ENCODE results near the gene LIN9.
"Not testable (repeated sequence)": the region's sequence is repeated elsewhere in the genome, so short reads cannot be mapped to it uniquely, and the experiment has no call there.

Gene LIN9, protein sequence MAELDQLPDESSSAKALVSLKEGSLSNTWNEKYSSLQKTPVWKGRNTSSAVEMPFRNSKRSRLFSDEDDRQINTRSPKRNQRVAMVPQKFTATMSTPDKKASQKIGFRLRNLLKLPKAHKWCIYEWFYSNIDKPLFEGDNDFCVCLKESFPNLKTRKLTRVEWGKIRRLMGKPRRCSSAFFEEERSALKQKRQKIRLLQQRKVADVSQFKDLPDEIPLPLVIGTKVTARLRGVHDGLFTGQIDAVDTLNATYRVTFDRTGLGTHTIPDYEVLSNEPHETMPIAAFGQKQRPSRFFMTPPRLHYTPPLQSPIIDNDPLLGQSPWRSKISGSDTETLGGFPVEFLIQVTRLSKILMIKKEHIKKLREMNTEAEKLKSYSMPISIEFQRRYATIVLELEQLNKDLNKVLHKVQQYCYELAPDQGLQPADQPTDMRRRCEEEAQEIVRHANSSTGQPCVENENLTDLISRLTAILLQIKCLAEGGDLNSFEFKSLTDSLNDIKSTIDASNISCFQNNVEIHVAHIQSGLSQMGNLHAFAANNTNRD

GRCh38 chr1:226308723-226309397 is at the start of gene LIN9:
TSS of gene LIN9 (minus strand) at chr1:226309164. CDS start at chr1:226309139, 25 bp downstream.
- DNase-seq: peak; percentile 93

DNA sequence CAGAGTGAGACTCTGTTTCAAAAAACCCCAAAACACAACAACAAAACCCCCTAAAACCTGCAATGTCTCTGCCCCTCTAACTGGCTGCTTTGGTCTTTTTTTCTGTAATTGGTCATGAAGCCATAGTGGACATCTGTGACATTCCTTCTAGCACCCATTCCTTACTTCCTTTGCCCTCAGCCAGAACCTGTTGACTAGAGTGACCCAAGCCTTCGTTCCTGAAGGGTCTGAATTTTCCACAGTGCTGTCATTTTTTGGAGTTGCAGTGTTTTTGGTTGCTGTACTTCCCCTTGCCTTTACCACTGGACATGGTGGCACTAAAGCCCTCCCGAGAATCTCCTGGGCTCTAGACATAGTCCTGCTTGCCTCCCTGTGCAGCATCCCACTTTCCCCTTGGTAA is 48.5 kb upstream of the LIN9 start:
- DNase-seq: no peak

GRCh38 chr1:226355669-226356551 is 46.9 kb upstream of the LIN9 start:
- DNase-seq: peak; percentile 38

DNA sequence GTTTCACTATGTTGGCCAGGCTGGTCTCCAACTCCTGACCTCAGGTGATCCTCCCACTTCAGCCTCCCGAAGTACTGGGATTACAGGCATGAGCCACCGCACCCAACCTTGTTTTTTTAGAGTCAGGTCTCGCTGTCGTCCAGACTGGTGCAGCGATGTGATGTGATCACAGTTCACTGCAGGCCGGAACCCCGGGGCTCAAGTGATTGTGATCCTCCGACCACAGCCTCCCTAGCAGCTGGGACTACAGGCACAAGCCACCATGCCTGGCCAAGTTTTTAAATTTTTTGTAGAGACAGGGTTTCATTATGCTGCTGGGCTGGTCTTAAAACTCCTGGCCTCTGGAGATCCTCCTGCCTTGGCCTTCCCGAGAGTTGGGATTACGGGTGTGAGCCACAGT is 46.1 kb upstream of the LIN9 start:
- DNase-seq: no peak

DNA sequence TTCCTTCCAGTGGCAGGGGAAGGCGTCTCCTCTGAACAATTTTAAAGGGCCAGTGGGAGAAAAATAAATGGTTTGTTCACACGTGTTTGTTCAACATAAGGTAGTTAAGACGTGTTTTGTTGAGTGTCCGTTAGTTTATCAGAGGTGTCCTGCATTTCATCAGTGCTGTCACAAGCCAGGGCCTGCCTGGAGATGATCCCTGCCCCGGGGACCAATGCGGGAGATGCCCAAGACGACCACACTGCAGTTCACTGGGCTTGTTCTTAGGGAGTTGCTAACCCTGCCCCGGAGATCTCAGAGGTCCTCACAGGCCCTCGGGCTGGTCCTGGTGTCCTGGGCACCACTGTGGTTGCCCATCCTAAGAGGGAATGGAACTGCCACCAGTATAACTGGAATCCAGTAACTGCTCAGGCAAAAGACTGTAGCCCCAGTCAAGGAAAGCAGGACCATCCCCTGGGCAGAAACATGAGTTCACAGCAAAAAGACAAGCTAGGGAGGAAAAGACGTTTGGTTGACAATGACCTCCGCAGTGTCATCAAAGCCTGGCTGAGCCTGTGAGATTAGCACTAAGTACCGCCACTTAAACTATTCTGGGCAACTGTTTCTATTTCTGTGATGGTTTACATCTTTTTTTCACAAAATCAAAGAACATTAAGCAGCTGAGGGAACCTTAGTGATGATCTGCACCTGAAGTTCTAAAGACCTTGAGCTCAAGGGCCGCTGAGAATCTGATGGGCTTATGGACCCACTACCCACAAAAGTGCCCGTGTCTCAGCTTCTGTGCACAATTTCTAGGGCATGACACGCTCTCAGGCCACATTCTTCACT is 44.9 kb upstream of the LIN9 start:
- DNase-seq: no peak

DNA sequence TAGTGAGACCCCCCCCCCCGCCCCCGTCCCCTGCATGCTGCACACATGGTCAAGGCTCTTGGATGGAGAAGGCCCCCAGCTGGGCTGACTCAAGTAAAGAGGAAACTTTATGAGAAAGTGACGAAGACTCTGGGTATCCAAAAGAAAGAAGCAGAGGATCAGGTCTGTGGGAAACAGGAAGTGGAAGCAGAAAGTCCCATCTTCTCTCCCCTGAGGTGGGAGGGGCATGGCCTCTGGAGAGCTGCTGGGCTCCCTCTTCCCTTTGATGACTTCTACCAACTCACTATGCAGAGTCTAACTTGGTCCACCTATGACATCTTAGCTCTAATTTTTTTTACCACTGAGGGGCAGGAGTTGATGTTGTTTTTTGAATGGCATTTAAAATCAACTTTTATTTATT is 42.7 kb upstream of the LIN9 start:
- DNase-seq: no peak

GRCh38 chr1:226350519-226350865 is 41.5 kb upstream of the LIN9 start:
- no peak for DNase-seq

DNA sequence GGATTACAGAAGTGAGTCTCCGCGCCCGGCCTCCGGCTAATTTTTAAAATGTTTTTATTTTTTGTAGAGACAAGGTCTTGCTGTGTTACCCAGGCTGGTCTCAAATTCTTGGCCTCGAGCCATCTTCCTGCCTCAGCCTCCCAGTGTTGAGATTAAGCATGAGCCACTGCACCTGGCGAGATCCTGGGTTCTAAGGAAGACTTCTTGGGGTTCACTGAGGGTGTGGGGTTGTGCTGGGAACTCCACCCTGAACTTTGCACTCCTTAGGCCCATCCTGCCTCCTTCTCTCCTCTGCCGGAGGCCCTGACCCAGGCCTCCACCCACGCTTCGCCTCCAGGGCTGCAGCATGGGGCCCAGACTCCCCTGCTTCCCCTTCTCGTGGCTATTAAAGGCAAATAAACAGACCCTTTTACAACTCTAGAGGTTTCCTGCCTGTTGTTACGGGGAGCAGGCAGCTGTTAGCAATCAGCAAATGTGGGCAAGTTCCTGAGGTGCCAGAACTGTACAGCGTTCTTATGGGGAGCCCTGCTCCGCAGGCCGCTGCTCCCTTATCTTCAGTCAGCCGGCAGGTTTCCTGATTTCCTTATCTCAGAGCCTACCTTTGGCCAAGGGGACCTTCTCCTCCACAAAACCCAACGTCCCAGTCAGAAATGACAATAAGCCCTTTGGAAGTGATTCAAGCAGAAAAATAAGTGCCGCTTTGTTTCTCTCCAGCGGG is 41.0 kb upstream of the LIN9 start:
- DNase-seq: no peak

- DNase-seq: peak; percentile 11
Measured at GRCh38 chr1:226349081-226349480, 40.1 kb upstream of the LIN9 start.

GRCh38 chr1:226344441-226345259 is 35.7 kb upstream of the LIN9 start:
- DNase-seq: no peak

- no peak for DNase-seq
Measured at GRCh38 chr1:226342656-226343055, 33.7 kb upstream of the LIN9 start.

DNA sequence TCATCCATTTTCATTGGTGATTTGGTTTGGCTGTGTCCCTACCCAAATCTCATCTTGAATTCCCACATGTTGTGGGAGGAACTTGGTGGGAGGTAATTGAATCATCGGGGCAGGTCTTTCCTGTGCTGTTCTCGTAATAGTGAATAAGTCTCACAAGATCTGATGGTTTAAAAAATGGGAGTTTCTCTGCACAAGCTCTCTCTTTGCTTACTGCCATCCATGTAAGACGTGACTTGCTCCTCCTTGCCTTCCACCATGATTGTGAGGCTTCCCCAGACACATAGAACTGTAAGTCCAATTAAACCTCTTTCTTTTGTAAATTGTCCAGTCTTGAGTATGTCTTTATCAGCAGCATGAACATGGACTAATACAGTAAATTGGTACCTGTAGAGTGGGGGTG is 31.1 kb upstream of the LIN9 start:
- DNase-seq: not testable (repeated sequence)

DNA sequence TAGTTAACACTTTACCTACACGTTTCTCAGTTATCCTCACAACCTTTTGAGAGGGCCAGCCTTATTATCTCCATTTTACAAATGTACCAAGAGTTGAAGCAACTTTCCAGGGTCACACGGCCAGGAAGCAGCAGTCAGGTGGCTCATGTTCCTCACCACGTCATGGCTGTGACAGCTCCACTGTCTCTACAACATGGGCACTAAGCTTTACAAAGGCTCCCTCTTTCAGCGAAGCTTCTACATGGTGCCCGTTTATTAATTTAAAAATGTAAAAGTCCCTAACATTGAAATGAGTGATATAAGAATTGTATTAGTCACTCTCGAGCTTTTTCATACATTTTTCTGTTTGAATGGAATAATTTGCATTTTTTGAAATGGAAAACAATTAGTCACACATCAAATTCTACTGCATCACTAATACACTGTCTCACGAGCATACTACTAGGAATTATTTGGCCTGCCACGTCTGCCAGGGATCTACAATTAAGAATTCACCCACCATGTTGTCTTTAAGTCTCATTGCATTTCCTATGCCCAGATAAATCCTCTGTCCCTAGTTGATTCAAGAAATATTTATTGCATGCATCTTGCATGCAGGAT is 28.4 kb upstream of the LIN9 start:
- no peak for DNase-seq

DNA sequence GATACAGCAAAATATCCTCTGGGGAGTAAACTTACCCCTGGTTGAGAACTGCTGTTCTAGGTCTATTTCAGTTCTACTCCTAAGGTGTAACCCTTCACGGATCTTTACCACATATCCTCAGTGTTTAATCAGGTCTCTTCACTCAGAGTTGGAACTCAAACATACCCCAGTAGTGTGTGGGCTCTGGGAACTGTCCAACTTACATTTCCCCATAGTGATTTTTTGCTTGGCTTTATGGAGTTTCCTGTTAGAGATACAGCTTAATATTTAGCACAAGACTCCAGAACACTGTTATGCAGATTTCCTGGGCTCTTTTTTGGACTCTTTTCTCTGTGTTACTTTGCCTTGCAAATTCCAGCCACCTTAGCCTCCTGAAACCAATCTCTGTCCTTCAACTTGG is 26.7 kb upstream of the LIN9 start:
- no peak for DNase-seq

GRCh38 chr1:226332947-226333346 is 24.0 kb upstream of the LIN9 start:
- no peak for DNase-seq

DNA sequence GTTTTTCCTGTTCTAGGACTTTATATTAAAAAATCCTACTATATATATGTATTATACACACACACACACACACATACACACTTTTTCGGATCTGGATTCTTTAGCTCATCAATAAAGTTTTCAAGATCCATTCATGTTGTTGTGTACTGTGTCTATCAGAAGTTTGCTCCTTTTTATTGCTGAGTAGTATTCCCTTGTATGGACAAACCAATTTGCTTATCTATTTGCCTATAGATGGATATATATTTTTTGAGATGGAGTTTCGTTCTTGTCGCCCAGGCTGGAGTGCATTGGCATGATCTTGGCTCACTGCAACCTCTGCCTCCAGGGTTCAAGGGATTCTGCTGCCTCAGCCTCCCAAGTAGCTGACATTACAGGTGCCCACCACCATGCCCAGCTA is 20.3 kb upstream of the LIN9 start:
- no peak for DNase-seq

GRCh38 chr1:226327761-226328162 is 18.8 kb upstream of the LIN9 start:
- DNase-seq: no peak

DNA sequence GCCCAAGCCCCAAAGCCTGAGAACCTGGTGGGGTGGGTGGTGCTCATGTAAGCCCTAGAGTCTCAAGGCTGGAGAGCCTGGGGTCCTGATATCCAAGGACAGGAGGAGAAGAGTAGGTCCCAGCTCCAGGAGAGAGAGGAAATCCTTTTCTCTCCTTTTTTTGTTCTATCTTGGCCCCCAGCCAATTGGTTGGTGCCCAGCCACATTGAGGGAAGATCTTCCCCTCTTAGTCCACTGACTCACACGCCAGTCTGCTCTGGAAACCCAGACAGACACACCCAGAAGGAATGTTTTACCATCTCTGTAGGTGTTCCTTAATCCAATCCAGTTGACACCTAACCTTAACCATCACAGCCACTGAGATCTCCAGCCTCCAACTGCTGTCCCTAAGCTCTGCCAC is 16.2 kb upstream of the LIN9 start:
- DNase-seq: no peak

DNA sequence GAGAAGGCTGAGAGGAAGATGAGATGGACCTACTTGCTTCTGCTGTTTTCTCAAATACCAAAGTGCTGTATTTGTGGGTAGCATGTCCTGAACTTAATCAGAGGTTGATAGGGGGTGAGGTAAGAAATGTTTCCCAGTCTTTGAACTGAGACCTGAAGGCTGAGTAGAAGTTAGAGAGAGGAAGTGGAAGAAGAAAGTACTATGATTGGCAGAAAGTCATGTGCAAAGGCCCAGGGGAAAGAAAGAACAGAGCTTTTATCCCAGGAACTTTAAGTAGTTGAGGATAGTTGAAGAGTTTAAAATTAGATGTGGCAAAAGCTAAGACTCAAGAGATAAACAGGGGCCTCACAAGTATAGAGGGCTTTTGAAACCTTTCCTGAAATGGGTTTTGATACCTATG is 15.5 kb upstream of the LIN9 start:
- DNase-seq: no peak

- no peak for DNase-seq
Measured at GRCh38 chr1:226322986-226323385, 14.0 kb upstream of the LIN9 start.

Data from NCI-H1092 treated with DMSO at 0.1 percent for 48 hours (cell line).